CD4-positive, alpha-beta T cell (primary cell): Measurements from ENCODE around the gene CFAP43. TPM values are rescaled to one million over a fixed set of nuclear protein-coding genes. Genes with fewer than 3 reads are reported as not detected.

Source experiments
- ATAC-seq: fragments of 200-7000 bp; cut with Tn5 transposase; one replicate; pipeline ENCODE4 v1.10.0; 2022; ENCODE audit warnings: mild to moderate bottlenecking; ENCODE audit not compliant: poor library complexity
- CTCF ChIA-PET: fragments of 350-600 bp; sonication (Branson Sonifier 250); formaldehyde crosslinking; loops from one replicate; lab custom pipeline; 2021; ENCODE audit warnings: antibody characterized with exemption, inconsistent platforms; lab: Charles Lee
- POLR2A ChIA-PET: fragments of 350-600 bp; sonication (Branson Sonifier 250); formaldehyde crosslinking; loops from one replicate; lab custom pipeline; 2021; ENCODE audit warnings: antibody characterized with exemption, inconsistent platforms; lab: Charles Lee
- DNase-seq, 14 experiments: peaks; one replicate each; pipeline ENCODE4 v3.0.0-alpha.2; 2013 to 2020; ENCODE audit warnings: mixed read lengths in 2 of 14
- H3K27ac ChIP-seq, 2 donors: one replicate each; pipeline versions ENCODE4 v1.5.1 to v1.7.0; 2013; ENCODE audit warnings: low read length in 2 of 2, low read depth in 1 of 2, mild to moderate bottlenecking in 1 of 2
- H3K27me3 ChIP-seq, 2 experiments: 1 replicate in 1 of 2; 2 replicates in 1 of 2; pipeline versions ENCODE4 v1.6.1 to v1.7.0; 2013; ENCODE audit warnings: low read length in 2 of 2, control low read depth in 1 of 2, mild to moderate bottlenecking in 1 of 2, moderate library complexity in 1 of 2; ENCODE audit not compliant: insufficient read depth in 2 of 2, control insufficient read depth in 1 of 2
- H3K36me3 ChIP-seq: one replicate; pipeline ENCODE4 v1.6.1; 2013; ENCODE audit warnings: low read length, control low read depth; ENCODE audit not compliant: insufficient read depth
- H3K4me1 ChIP-seq: one replicate; pipeline ENCODE4 v1.6.1; 2013; ENCODE audit warnings: low read length, control low read depth; ENCODE audit not compliant: insufficient read depth
- H3K4me3 ChIP-seq: one replicate; pipeline ENCODE4 v1.5.1; 2013; ENCODE audit warnings: mild to moderate bottlenecking, low read length, moderate library complexity
- H3K9me3 ChIP-seq, 2 experiments: 1 replicate in 1 of 2; 2 replicates in 1 of 2; pipeline versions ENCODE4 v1.6.1 to v1.7.0; 2013; ENCODE audit warnings: low read length in 2 of 2, mild to moderate bottlenecking in 2 of 2, control low read depth in 1 of 2, moderate library complexity in 1 of 2; ENCODE audit not compliant: control insufficient read depth in 1 of 2, insufficient read depth in 1 of 2
- H3K27ac Mint-ChIP-seq: one replicate; pipeline ENCODE4 v1.8.0; 2020; ENCODE audit warnings: mixed read lengths
- H3K27me3 Mint-ChIP-seq: one replicate; pipeline ENCODE4 v1.8.0; 2021; ENCODE audit warnings: mixed read lengths
- H3K36me3 Mint-ChIP-seq: one replicate; pipeline ENCODE4 v1.8.0; 2021; ENCODE audit warnings: low read depth, mixed read lengths
- H3K4me1 Mint-ChIP-seq: one replicate; pipeline ENCODE4 v1.8.0; 2021; ENCODE audit warnings: low read depth, mixed read lengths
- H3K4me3 Mint-ChIP-seq: one replicate; pipeline ENCODE4 v1.8.0; 2020; ENCODE audit warnings: mild to moderate bottlenecking, mixed read lengths
- H3K9me3 Mint-ChIP-seq: one replicate; pipeline ENCODE4 v1.8.0; 2020; ENCODE audit warnings: mixed read lengths
- CTCF ChIP-seq: fragments of 200-600 bp; IDR thresholded peaks from one replicate; pipeline ENCODE4 v1.8.0; 2022; ENCODE audit warnings: antibody characterized with exemption, mild to moderate bottlenecking
- intact Hi-C, 2 experiments: fragments of 100-400 bp; cut with DNase I in 1 of 2; cut with micrococcal nuclease in 1 of 2; formaldehyde crosslinking; loops; one replicate each; pipeline versions ENCODE4 v1.15.1 to v1.9.0; 2023 to 2025; cut with DNase I, micrococcal nuclease
- total RNA-seq, 174 experiments: library from RNA in 2 of 174; stranded (reverse) in 2 of 174; gene quantifications; one replicate each; pipeline ENCODE4 v1.2.3 and lab custom pipeline; 2021 to 2026

The CFAP43 gene
- total RNA-seq, 2 experiments from 2014 or later, result not detected

GRCh38 chr10:104259456-104259855 is 27.3 kb upstream of the CFAP43 start:
- no peak overlapping the region for H3K4me3 ChIP-seq
- no peaks in the 10 kb centered on the region for H3K27me3 Mint-ChIP-seq
- POLR2A ChIA-PET, result interaction anchor here (7.7 kb wide), 1 partner anchor 9 kb away, joined by 102 read pairs; the partner anchor contains the start of gene GSTO2
- DNase-seq, result no peak
- H3K9me3 ChIP-seq, result no peaks in the 10 kb centered on the region
- H3K27ac Mint-ChIP-seq, result peak overlapping the region; percentile 87
- no peaks in the 10 kb centered on the region for H3K9me3 Mint-ChIP-seq
- peaks cover 76% of the 10 kb centered on the region for H3K36me3 Mint-ChIP-seq
- intact Hi-C loops, result no loop called here
- H3K27ac ChIP-seq, result peak overlapping the region in 1 of 2 donors; percentile 32
- H3K4me3 Mint-ChIP-seq, result no peak overlapping the region
- TF ChIP-seq CTCF, result no peak
- H3K36me3 ChIP-seq, result peaks cover 64% of the 10 kb centered on the region
- ATAC-seq, result no peak
- H3K27me3 ChIP-seq, result no peaks in the 10 kb centered on the region
- H3K4me1 ChIP-seq, result peaks cover 36% of the 10 kb centered on the region
- CTCF ChIA-PET, result interaction anchor here (2.4 kb wide), 1 partner anchor 15 kb away, joined by 5 read pairs; no protein-coding TSS in a partner anchor
- H3K4me1 Mint-ChIP-seq, result peaks cover 65% of the 10 kb centered on the region

- TF ChIP-seq CTCF, result no peak
- H3K4me1 Mint-ChIP-seq, result peaks cover 67% of the 10 kb centered on the region
- no peaks in the 10 kb centered on the region for H3K27me3 Mint-ChIP-seq
- intact Hi-C loops, result no loop called here
- ATAC-seq (no peak), DNase-seq (no peak)
- peak overlapping the region; percentile 87 for H3K27ac Mint-ChIP-seq
- peaks cover 66% of the 10 kb centered on the region for H3K36me3 Mint-ChIP-seq
- Histone ChIP-seq H3K27ac (no peak overlapping the region), H3K4me3 (no peak overlapping the region), H3K9me3 (no peaks in the 10 kb centered on the region), H3K36me3 (peaks cover 55% of the 10 kb centered on the region), H3K4me1 (peaks cover 41% of the 10 kb centered on the region), H3K27me3 (no peaks in the 10 kb centered on the region)
- no peak overlapping the region for H3K4me3 Mint-ChIP-seq
- POLR2A ChIA-PET, result interaction anchor here (1.5 to 7.7 kb wide), 2 partner anchors 10 to 136 kb away, joined by 5 to 102 read pairs; partner anchors contain the start of genes GSTO2 and SFR1
- no peaks in the 10 kb centered on the region for H3K9me3 Mint-ChIP-seq
- CTCF ChIA-PET, result interaction anchor here (1.3 to 2.4 kb wide), 2 partner anchors 16 to 21 kb away, joined by 3 to 5 read pairs; no protein-coding TSS in a partner anchor
Observed at GRCh38 chr10:104258209-104258608, 26.0 kb upstream of the CFAP43 start.

- ATAC-seq (no peak), DNase-seq (no peak)
- CTCF ChIA-PET, result interaction anchor here (0.9 to 2.5 kb wide), 4 partner anchors 10 to 25 kb away, joined by 3 to 17 read pairs (median 4); partner anchors contain the start of gene CFAP43
- Mint-ChIP-seq H3K27ac (peak overlapping the region; percentile 87), H3K4me3 (no peak overlapping the region), H3K27me3 (no peaks in the 10 kb centered on the region), H3K36me3 (peaks cover 66% of the 10 kb centered on the region), H3K4me1 (peaks cover 69% of the 10 kb centered on the region), H3K9me3 (no peaks in the 10 kb centered on the region)
- Histone ChIP-seq H3K36me3 (peaks cover 46% of the 10 kb centered on the region), H3K9me3 (no peaks in the 10 kb centered on the region), H3K27ac (no peak overlapping the region), H3K4me3 (no peak overlapping the region), H3K27me3 (no peaks in the 10 kb centered on the region), H3K4me1 (peaks cover 41% of the 10 kb centered on the region)
- intact Hi-C loops, result loop anchor here in 1 of 2 experiments (2.0 kb wide), 1 partner anchor 24 kb away; the partner anchor contains the start of gene CFAP43
- no peak for TF ChIP-seq CTCF
- POLR2A ChIA-PET, result interaction anchor here (0.9 to 7.7 kb wide), 4 partner anchors 11 to 135 kb away, joined by 3 to 102 read pairs (median 4); partner anchors contain the start of genes CFAP43, GSTO2 and SFR1
Observed at GRCh38 chr10:104257235-104257634, 25.1 kb upstream of the CFAP43 start.
